Glutamatergic neuron (in vitro differentiated cells): ENCODE results near the gene DENND5B. TPM values are rescaled to one million over a fixed set of nuclear protein-coding genes. Genes with fewer than 3 reads are reported as not detected.

Experiments
- DNase-seq: peaks from one replicate; pipeline ENCODE4 v3.0.0; 2022
- H3K27ac Mint-ChIP-seq: one replicate; pipeline ENCODE4 v1.8.0; 2020; ENCODE audit warnings: mild to moderate bottlenecking, mixed read lengths, inconsistent platforms; ENCODE audit not compliant: unreplicated experiment
- H3K27me3 Mint-ChIP-seq: one replicate; pipeline ENCODE4 v1.8.0; 2020; ENCODE audit warnings: mild to moderate bottlenecking, moderate library complexity, mixed read lengths, inconsistent platforms; ENCODE audit not compliant: unreplicated experiment
- H3K36me3 Mint-ChIP-seq: one replicate; pipeline ENCODE4 v1.8.0; 2020; ENCODE audit warnings: mild to moderate bottlenecking, mixed read lengths, inconsistent platforms; ENCODE audit not compliant: unreplicated experiment
- H3K4me1 Mint-ChIP-seq: one replicate; pipeline ENCODE4 v1.8.0; 2020; ENCODE audit warnings: mild to moderate bottlenecking, low read depth, mixed read lengths, inconsistent platforms; ENCODE audit not compliant: unreplicated experiment
- H3K4me3 Mint-ChIP-seq: one replicate; pipeline ENCODE4 v1.8.0; 2020; ENCODE audit warnings: mild to moderate bottlenecking, mixed read lengths, inconsistent platforms; ENCODE audit not compliant: unreplicated experiment
- H3K9me3 Mint-ChIP-seq: one replicate; pipeline ENCODE4 v1.8.0; 2020; ENCODE audit warnings: mild to moderate bottlenecking, moderate library complexity, mixed read lengths, inconsistent platforms; ENCODE audit not compliant: unreplicated experiment
- CTCF ChIP-seq: fragments of 200-600 bp; sonication (generic); IDR thresholded peaks from one replicate; pipeline ENCODE4 v1.5.0; 2021; ENCODE audit not compliant: partially characterized antibody, unreplicated experiment
- total RNA-seq: library from RNA; stranded (reverse); fragmentation: NEBNext Ultra II Directional; extraction: Animal tissue kit (Norgen Biotek cat#: 25700); gene quantifications from one replicate; pipeline ENCODE4 v1.2.1, GENCODE V29; 2021; ENCODE audit not compliant: unreplicated experiment

DENND5B gene
- total RNA-seq, 1 donor from 2014 or later = 45.6 TPM

- no peak overlapping the region for H3K27ac Mint-ChIP-seq
- H3K4me3 Mint-ChIP-seq = no peak overlapping the region
- no peak for TF ChIP-seq CTCF
- H3K9me3 Mint-ChIP-seq = peaks cover 2% of the 10 kb centered on the region
- H3K36me3 Mint-ChIP-seq = no peaks in the 10 kb centered on the region
- peaks cover 2% of the 10 kb centered on the region for H3K27me3 Mint-ChIP-seq
- H3K4me1 Mint-ChIP-seq = peaks cover 7% of the 10 kb centered on the region
- no peak for DNase-seq
These were observed 39.1 kb upstream of the DENND5B start for GRCh38 chr12:31629756-31630732.

- no peak for DNase-seq
- H3K36me3 Mint-ChIP-seq = no peaks in the 10 kb centered on the region
- H3K4me3 Mint-ChIP-seq = no peak overlapping the region
- no peak for TF ChIP-seq CTCF
- H3K27me3 Mint-ChIP-seq = no peaks in the 10 kb centered on the region
- H3K4me1 Mint-ChIP-seq = peaks cover 7% of the 10 kb centered on the region
- H3K27ac Mint-ChIP-seq = no peak overlapping the region
- peaks cover 2% of the 10 kb centered on the region for H3K9me3 Mint-ChIP-seq
These were observed 36.6 kb upstream of the DENND5B start for GRCh38 chr12:31627456-31628054.

GRCh38 chr12:31626270-31626995 is 35.5 kb upstream of the DENND5B start:
- H3K9me3 Mint-ChIP-seq = peaks cover 2% of the 10 kb centered on the region
- TF ChIP-seq CTCF = no peak
- H3K27ac Mint-ChIP-seq = no peak overlapping the region
- H3K36me3 Mint-ChIP-seq = no peaks in the 10 kb centered on the region
- peaks cover 7% of the 10 kb centered on the region for H3K4me1 Mint-ChIP-seq
- no peak overlapping the region for H3K4me3 Mint-ChIP-seq
- H3K27me3 Mint-ChIP-seq = no peaks in the 10 kb centered on the region
- no peak for DNase-seq

- DNase-seq = no peak
- Mint-ChIP-seq H3K36me3 (no peaks in the 10 kb centered on the region), H3K4me1 (no peaks in the 10 kb centered on the region), H3K27me3 (no peaks in the 10 kb centered on the region), H3K4me3 (no peak overlapping the region), H3K27ac (no peak overlapping the region), H3K9me3 (peaks cover 2% of the 10 kb centered on the region)
- no peak for TF ChIP-seq CTCF
These were observed 31.1 kb upstream of the DENND5B start for GRCh38 chr12:31622038-31622437.
